Measurements from ENCODE around the gene SORL1.

Gene SORL1

DNA sequence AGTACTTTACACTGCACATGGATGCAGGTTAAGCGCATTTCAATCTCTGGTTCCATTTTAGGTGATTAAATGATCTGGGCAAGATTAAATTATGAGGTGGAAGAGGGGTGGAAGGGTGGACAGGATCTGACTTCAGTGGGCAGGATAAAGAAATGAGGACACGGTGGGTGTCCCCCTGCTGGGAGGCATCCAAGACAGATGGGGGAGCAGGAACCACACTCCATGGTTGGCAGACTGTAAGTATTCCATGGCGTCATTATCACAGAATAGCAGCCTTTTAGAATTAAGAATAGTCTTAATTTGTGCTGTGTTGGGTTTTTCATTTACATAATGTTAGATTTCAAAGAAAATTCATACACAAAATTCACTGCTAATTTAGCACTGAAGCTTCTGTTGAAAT is 7.6 kb upstream of the SORL1 start:
- TF ChIP-seq CTCF (IDR thresholded peaks at IDR 0.05) = no peak

- TF ChIP-seq CTCF (IDR thresholded peaks at IDR 0.05) = no peak
Observed at GRCh38 chr11:121445071-121445768, 6.9 kb upstream of the SORL1 start.

- TF ChIP-seq CTCF (IDR thresholded peaks at IDR 0.05) = no peak
Observed at GRCh38 chr11:121446752-121447156, 5.4 kb upstream of the SORL1 start.

DNA sequence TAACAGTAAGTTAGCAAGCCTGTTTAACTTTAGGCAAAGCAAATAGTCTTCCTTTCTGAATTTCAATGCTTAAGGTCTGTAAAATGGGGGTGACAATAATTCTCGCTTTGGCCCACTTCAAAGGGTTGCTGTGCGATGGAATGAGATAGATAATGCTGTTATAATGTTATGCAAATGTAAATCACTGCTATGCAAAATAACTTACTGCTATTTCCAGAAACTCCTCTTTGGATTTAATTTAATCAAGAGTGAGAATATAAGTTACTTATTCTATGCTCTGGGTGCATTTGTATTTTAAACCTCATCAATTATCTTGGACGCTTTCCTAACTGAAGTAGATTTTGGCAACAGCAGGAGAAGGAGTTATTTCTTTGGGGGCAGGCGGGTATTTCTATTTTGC is 4.1 kb upstream of the SORL1 start:
- TF ChIP-seq CTCF (IDR thresholded peaks at IDR 0.05) = no peak

DNA sequence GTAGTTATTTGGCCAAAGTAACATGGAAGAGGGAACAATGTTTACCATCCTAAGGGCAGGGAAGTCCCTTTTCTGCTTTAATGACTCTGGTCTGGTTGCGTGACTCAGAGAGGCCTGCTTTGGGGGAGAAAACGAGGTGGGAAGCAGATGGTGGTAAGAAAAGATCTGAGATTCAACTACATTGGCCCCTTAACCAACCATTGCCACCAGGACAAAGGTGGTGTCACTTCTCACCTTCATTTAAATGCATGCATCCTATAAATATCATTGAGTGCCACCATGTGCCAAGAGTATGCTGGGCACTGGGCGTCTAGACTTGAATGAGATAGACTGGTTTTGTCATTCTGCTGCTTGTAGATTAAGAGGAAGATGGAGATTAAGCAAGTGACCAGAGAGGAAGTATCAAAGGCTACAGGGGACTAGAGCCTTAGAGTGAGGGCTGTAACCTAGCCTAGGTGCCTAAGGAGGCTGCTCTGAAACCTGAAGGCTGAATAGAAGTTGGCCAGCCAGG is 3.6 kb upstream of the SORL1 start:
- TF ChIP-seq CTCF (IDR thresholded peaks at IDR 0.05) = no peak

- no peak for TF ChIP-seq CTCF (IDR thresholded peaks at IDR 0.05)
Observed at GRCh38 chr11:121449123-121449522, 3.0 kb upstream of the SORL1 start.

GRCh38 chr11:121449626-121450025 is 2.5 kb upstream of the SORL1 start:
- no peak for TF ChIP-seq CTCF (IDR thresholded peaks at IDR 0.05)

- TF ChIP-seq CTCF (IDR thresholded peaks at IDR 0.05) = no peak
Observed at GRCh38 chr11:121450401-121450800, 1.7 kb upstream of the SORL1 start.
